ENCODE results near the gene FOXL1. TPM values are rescaled to one million over a fixed set of nuclear protein-coding genes. Genes with fewer than 3 reads are reported as not detected.

Gene FOXL1
- total RNA-seq, 1 experiment from 2014 or later, result 7.5 TPM

GRCh38 chr16:86579268-86580062, 1.1 kb downstream of the FOXL1 start:
- H2AFZ ChIP-seq (ENCODE audit: low read depth, low read length, poor library complexity, severe bottlenecking), result no peak overlapping the region

More at GRCh38 chr16:86579268-86580062, 1.1 kb downstream of the FOXL1 start:
- Histone ChIP-seq H3K79me2 (ENCODE audit: insufficient read depth, low read length) (no peaks in the 10 kb centered on the region), H3K9me2 (ENCODE audit: insufficient read depth) (no peaks in the 10 kb centered on the region), H3K9me3 (ENCODE audit: control insufficient read depth in 1 of 2, insufficient read depth in 1 of 2, low read depth in 1 of 2, low read length in 2 of 2) (no peaks in the 10 kb centered on the region), H3K4me2 (ENCODE audit: low read length) (no peak overlapping the region), H3K4me1 (ENCODE audit: control insufficient read depth in 1 of 2, insufficient read depth in 2 of 2, low read length in 2 of 2) (peaks cover 11 to 26% of the 10 kb centered on the region in 2 experiments; a peak in 3 of 4 replicates), H4K20me1 (ENCODE audit: insufficient read depth) (no peaks in the 10 kb centered on the region), H3K4me3 (replicated peaks in 1 of 2; ENCODE audit: low read depth in 1 of 2, low read length in 2 of 2) (no peak overlapping the region), H3K27me3 (ENCODE audit: insufficient read depth, low read length) (no peaks in the 10 kb centered on the region), H3K36me3 (ENCODE audit: control insufficient read depth in 1 of 2, insufficient read depth in 2 of 2, low read length in 2 of 2) (no peaks in the 10 kb centered on the region), H3K9ac (ENCODE audit: low read length) (no peak overlapping the region), H3K27ac (ENCODE audit: low read depth, low read length) (no peak overlapping the region)
- CTCF ChIA-PET, result no interaction called here
- ATAC-seq (no peak), DNase-seq (ENCODE audit: low read depth, low spot score) (no peak)
- POLR2A ChIA-PET, result no interaction called here
- intact Hi-C loops (cut with micrococcal nuclease), result loop anchor here (5.0 kb wide), 3 partner anchors 438 to 498 kb away; no protein-coding TSS in a partner anchor
- RAD21 ChIA-PET (ENCODE audit: low non-redundant PET in 1 of 2, low total read pairs in 2 of 2, uncharacterized antibody in 2 of 2, unreplicated experiment in 2 of 2), result no interaction called here
- BruUV-seq (replicated peaks), result no TSS peak
- TF ChIP-seq, protein P1, sequence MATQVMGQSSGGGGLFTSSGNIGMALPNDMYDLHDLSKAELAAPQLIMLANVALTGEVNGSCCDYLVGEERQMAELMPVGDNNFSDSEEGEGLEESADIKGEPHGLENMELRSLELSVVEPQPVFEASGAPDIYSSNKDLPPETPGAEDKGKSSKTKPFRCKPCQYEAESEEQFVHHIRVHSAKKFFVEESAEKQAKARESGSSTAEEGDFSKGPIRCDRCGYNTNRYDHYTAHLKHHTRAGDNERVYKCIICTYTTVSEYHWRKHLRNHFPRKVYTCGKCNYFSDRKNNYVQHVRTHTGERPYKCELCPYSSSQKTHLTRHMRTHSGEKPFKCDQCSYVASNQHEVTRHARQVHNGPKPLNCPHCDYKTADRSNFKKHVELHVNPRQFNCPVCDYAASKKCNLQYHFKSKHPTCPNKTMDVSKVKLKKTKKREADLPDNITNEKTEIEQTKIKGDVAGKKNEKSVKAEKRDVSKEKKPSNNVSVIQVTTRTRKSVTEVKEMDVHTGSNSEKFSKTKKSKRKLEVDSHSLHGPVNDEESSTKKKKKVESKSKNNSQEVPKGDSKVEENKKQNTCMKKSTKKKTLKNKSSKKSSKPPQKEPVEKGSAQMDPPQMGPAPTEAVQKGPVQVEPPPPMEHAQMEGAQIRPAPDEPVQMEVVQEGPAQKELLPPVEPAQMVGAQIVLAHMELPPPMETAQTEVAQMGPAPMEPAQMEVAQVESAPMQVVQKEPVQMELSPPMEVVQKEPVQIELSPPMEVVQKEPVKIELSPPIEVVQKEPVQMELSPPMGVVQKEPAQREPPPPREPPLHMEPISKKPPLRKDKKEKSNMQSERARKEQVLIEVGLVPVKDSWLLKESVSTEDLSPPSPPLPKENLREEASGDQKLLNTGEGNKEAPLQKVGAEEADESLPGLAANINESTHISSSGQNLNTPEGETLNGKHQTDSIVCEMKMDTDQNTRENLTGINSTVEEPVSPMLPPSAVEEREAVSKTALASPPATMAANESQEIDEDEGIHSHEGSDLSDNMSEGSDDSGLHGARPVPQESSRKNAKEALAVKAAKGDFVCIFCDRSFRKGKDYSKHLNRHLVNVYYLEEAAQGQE (IDR thresholded peaks at IDR 0.05; ENCODE audit: low read depth), result no peak

Measured in HCT116 (cell line).